Astrocyte (in vitro differentiated cells and primary cell): ENCODE data around the gene SORT1. TPM values are rescaled to one million over a fixed set of nuclear protein-coding genes. Genes with fewer than 3 reads are reported as not detected.

Experiments used
- DNase-seq: peaks from one replicate; pipeline ENCODE4 v3.0.0-alpha.2; 2010; ENCODE audit warnings: low read depth
- FAIRE-seq: peaks from 2 replicates; lab custom pipeline; 2011; peaks lifted over from hg19 to GRCh38; lab: Jason Lieb, UNC
- H2AFZ ChIP-seq: 2 replicates; pipeline ENCODE4 v1.6.0; 2012; ENCODE audit warnings: low read depth, low read length, inconsistent platforms
- H3K27ac ChIP-seq: 2 replicates; pipeline ENCODE4 v1.5.1; 2011; ENCODE audit warnings: low read depth, low read length, inconsistent platforms
- H3K27me3 ChIP-seq: 2 replicates; pipeline ENCODE4 v1.6.0; 2011; ENCODE audit warnings: low read length, inconsistent platforms; ENCODE audit not compliant: insufficient read depth
- H3K36me3 ChIP-seq: 2 replicates; pipeline ENCODE4 v1.5.1; 2011; ENCODE audit warnings: low read length, inconsistent platforms; ENCODE audit not compliant: insufficient read depth
- H3K4me1 ChIP-seq: 2 replicates; pipeline ENCODE4 v1.5.1; 2011; ENCODE audit warnings: low read length, inconsistent platforms; ENCODE audit not compliant: insufficient read depth
- H3K4me2 ChIP-seq: 2 replicates; pipeline ENCODE4 v1.6.0; 2012; ENCODE audit warnings: low read length, inconsistent platforms
- H3K4me3 ChIP-seq: 2 replicates; pipeline ENCODE4 v1.5.1; 2011; ENCODE audit warnings: low read depth, mild to moderate bottlenecking, low read length, inconsistent platforms; ENCODE audit not compliant: insufficient read depth
- H3K79me2 ChIP-seq: 2 replicates; pipeline ENCODE4 v1.6.0; 2012; ENCODE audit warnings: mild to moderate bottlenecking, low read length, inconsistent platforms; ENCODE audit not compliant: insufficient read depth
- H3K9ac ChIP-seq: 2 replicates; pipeline ENCODE4 v1.6.0; 2012; ENCODE audit warnings: mild to moderate bottlenecking, low read length, inconsistent platforms
- H3K9me3 ChIP-seq: 2 replicates; pipeline ENCODE4 v1.5.1; 2012; ENCODE audit warnings: low read depth, mild to moderate bottlenecking, low read length, inconsistent platforms; ENCODE audit not compliant: insufficient read depth
- H4K20me1 ChIP-seq: 2 replicates; pipeline ENCODE4 v1.6.0; 2012; ENCODE audit warnings: low read length, inconsistent platforms; ENCODE audit not compliant: insufficient read depth
- H3K27ac Mint-ChIP-seq: one replicate; pipeline ENCODE4 v1.8.0; 2021; ENCODE audit warnings: mild to moderate bottlenecking, mixed read lengths; ENCODE audit not compliant: unreplicated experiment
- H3K27me3 Mint-ChIP-seq: one replicate; pipeline ENCODE4 v1.8.0; 2021; ENCODE audit warnings: low read depth, mixed read lengths; ENCODE audit not compliant: unreplicated experiment
- H3K36me3 Mint-ChIP-seq: one replicate; pipeline ENCODE4 v1.8.0; 2021; ENCODE audit warnings: low read depth, mixed read lengths; ENCODE audit not compliant: unreplicated experiment
- H3K4me1 Mint-ChIP-seq: one replicate; pipeline ENCODE4 v1.8.0; 2021; ENCODE audit warnings: low read depth, mixed read lengths; ENCODE audit not compliant: unreplicated experiment
- H3K4me3 Mint-ChIP-seq: one replicate; pipeline ENCODE4 v1.8.0; 2021; ENCODE audit warnings: mild to moderate bottlenecking, moderate library complexity, mixed read lengths; ENCODE audit not compliant: unreplicated experiment
- H3K9me3 Mint-ChIP-seq: one replicate; pipeline ENCODE4 v1.8.0; 2021; ENCODE audit warnings: mild to moderate bottlenecking, mixed read lengths; ENCODE audit not compliant: unreplicated experiment
- EZH2 ChIP-seq: IDR thresholded peaks from 2 replicates; pipeline ENCODE4 v1.6.1; 2012; ENCODE audit warnings: mild to moderate bottlenecking, low read length, inconsistent platforms; ENCODE audit not compliant: insufficient read depth
- total RNA-seq: library from RNA; stranded (reverse); gene quantifications from 2 replicates; pipeline ENCODE4 v1.2.1, GENCODE V29; 2021
- TF ChIP-seq, protein P1 (sequence below): IDR thresholded peaks from 2 replicates; pipeline ENCODE4 v1.5.1; 2011; ENCODE audit warnings: low read depth, mild to moderate bottlenecking, inconsistent platforms, low read length, moderate library complexity; ENCODE audit not compliant: insufficient read depth

Gene SORT1
- total RNA-seq, 1 donor from 2014 or later: 135 TPM

DNA sequence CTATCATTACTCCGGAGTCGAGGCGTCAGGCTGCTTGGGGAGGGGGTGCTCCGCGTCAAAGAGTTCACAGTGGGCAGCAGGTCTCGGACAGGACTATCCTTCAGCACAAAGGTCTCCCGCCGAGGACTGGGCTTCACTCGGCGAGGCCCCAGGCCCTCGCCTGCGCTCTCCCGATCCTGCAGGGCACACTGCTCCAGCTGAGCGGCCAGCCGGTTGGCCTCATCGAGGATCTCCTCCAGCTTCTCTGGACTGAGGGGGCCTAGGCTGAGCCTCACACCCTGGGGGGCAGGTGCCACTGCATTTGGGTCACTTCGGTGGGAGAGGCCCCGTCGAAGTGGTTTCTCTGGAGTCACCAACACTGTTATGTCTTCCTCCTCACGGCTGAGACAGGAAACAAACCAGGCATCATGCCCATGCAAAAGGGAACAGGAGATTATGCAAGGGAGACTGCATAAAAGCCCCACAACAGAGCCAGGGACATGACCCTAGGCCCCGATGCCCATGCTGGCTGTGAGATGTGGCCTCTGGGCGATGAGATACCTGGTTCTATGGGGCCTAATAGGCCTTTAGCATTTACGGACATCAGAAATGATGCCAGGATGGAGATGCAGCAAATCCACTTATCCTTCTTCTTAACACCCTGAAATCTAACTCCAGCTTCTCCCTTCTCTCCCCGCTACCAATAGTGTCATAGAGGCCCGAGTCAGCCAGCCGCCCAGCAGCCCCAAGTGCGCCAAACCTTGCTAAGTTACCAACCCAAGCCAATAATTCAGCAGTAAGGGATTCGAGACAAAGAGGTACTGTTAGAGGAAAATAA is 115.8 kb downstream of the SORT1 start:
- Mint-ChIP-seq H3K27ac (no peak overlapping the region), H3K4me1 (peaks cover 12% of the 10 kb centered on the region), H3K27me3 (no peaks in the 10 kb centered on the region), H3K9me3 (no peaks in the 10 kb centered on the region), H3K4me3 (peak overlapping the region; percentile 99), H3K36me3 (peaks cover 9% of the 10 kb centered on the region)
- Histone ChIP-seq H3K36me3 (no peaks in the 10 kb centered on the region), H4K20me1 (no peaks in the 10 kb centered on the region), H3K27me3 (no peaks in the 10 kb centered on the region), H3K4me3 (peak overlapping the region; percentile 91), H3K27ac (peak overlapping the region; percentile 11), H2AFZ (peak overlapping the region; percentile 92), H3K79me2 (peaks cover 29% of the 10 kb centered on the region), H3K9me3 (no peaks in the 10 kb centered on the region), H3K9ac (peak overlapping the region; percentile 82), H3K4me2 (peak overlapping the region; percentile 99), H3K4me1 (peaks cover 36% of the 10 kb centered on the region)
- TF ChIP-seq, protein P1, sequence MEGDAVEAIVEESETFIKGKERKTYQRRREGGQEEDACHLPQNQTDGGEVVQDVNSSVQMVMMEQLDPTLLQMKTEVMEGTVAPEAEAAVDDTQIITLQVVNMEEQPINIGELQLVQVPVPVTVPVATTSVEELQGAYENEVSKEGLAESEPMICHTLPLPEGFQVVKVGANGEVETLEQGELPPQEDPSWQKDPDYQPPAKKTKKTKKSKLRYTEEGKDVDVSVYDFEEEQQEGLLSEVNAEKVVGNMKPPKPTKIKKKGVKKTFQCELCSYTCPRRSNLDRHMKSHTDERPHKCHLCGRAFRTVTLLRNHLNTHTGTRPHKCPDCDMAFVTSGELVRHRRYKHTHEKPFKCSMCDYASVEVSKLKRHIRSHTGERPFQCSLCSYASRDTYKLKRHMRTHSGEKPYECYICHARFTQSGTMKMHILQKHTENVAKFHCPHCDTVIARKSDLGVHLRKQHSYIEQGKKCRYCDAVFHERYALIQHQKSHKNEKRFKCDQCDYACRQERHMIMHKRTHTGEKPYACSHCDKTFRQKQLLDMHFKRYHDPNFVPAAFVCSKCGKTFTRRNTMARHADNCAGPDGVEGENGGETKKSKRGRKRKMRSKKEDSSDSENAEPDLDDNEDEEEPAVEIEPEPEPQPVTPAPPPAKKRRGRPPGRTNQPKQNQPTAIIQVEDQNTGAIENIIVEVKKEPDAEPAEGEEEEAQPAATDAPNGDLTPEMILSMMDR: no peak
- no peak for TF ChIP-seq EZH2
- FAIRE-seq (no peak), DNase-seq (no peak)

DNA sequence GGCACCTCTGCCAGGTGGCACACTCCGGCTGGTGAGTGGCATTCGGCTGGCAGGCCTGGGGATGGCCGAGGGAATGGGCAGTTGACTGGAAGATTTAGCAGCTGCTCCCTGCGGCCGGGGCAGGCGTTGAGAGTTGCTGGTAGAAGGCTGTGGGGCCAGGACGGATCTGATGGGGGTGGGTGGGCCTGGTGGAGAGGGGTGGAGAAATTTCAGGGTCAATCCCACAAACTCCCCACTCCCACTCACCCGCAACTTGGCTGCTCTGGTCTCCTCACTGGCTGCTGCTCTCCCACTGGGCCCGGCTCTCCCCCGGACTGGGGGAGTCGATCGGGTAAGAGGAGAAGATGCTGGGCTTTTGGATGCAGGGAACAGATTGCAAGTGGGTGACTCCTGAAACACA is 116.9 kb downstream of the SORT1 start:
- no peaks in the 10 kb centered on the region for H3K9me3 ChIP-seq
- Mint-ChIP-seq H3K27ac (no peak overlapping the region), H3K4me3 (no peak overlapping the region), H3K9me3 (no peaks in the 10 kb centered on the region), H3K36me3 (peaks cover 9% of the 10 kb centered on the region), H3K27me3 (no peaks in the 10 kb centered on the region), H3K4me1 (peaks cover 19% of the 10 kb centered on the region)
- H3K79me2 ChIP-seq: peaks cover 29% of the 10 kb centered on the region
- no peak for TF ChIP-seq EZH2
- TF ChIP-seq, protein P1: no peak
- DNase-seq (no peak), FAIRE-seq (no peak)
- H3K27me3 ChIP-seq: no peaks in the 10 kb centered on the region
- H3K4me1 ChIP-seq: peaks cover 46% of the 10 kb centered on the region
- no peaks in the 10 kb centered on the region for H3K36me3 ChIP-seq
- H3K4me2 ChIP-seq: peak overlapping the region; percentile 99
- no peak overlapping the region for H3K4me3 ChIP-seq
- no peak overlapping the region for H2AFZ ChIP-seq
- H4K20me1 ChIP-seq: no peaks in the 10 kb centered on the region
- H3K27ac ChIP-seq: no peak overlapping the region
- peak overlapping the region; percentile 82 for H3K9ac ChIP-seq
